Esophagus muscularis mucosa (tissue), 4 donors: ENCODE data around the gene KANK2. TPM values are rescaled to one million over a fixed set of nuclear protein-coding genes. Genes with fewer than 3 reads are reported as not detected.

Experiments used
- DNase-seq: peaks from one replicate; pipeline ENCODE4 v3.0.0-alpha.2; 2017; ENCODE audit errors: extremely low spot score
- H3K27ac ChIP-seq, 4 donors: fragments of 200-600 bp; sonication (generic); replicated peaks in 1 of 4; 1 replicate in 3 of 4; 2 replicates in 1 of 4; pipeline ENCODE4 v1.5.1; 2016 to 2019; ENCODE audit warnings: mild to moderate bottlenecking in 1 of 4
- H3K27me3 ChIP-seq, 4 donors: fragments of 200-600 bp; sonication (generic); one replicate each; pipeline versions ENCODE4 v1.5.1 to v1.6.0; 2016 to 2019
- H3K36me3 ChIP-seq, 4 donors: fragments of 200-600 bp; sonication (generic); one replicate each; pipeline ENCODE4 v1.5.1; 2016 to 2019
- H3K4me1 ChIP-seq, 4 donors: fragments of 200-600 bp; sonication (generic); one replicate each; pipeline ENCODE4 v1.5.1; 2016 to 2019
- H3K4me3 ChIP-seq, 4 donors: fragments of 200-600 bp; sonication (generic); 1 replicate in 2 of 4; 2 replicates in 2 of 4; pipeline ENCODE4 v1.5.1; 2016 to 2019; ENCODE audit warnings: mild to moderate bottlenecking in 4 of 4, moderate library complexity in 1 of 4
- H3K9me3 ChIP-seq, 4 donors: fragments of 200-600 bp; sonication (generic); 1 replicate in 3 of 4; 2 replicates in 1 of 4; pipeline ENCODE4 v1.5.1; 2016 to 2019
- EP300 ChIP-seq: sonication (generic); formaldehyde crosslinking; IDR thresholded peaks from one replicate; pipeline ENCODE4 v1.6.1; 2017; ENCODE audit warnings: antibody characterized with exemption
- POLR2A ChIP-seq: fragments of 450-650 bp; IDR thresholded peaks from one replicate; pipeline ENCODE4 v1.6.1; 2017; ENCODE audit warnings: antibody characterized with exemption, moderate library complexity, mild to moderate bottlenecking, low read depth
- POLR2AphosphoS5 ChIP-seq, 2 donors: sonication (generic); formaldehyde crosslinking; IDR thresholded peaks; one replicate each; pipeline ENCODE4 v1.6.1; 2017; ENCODE audit warnings: antibody characterized with exemption in 2 of 2
- WGBS: methylation state at CpG from one replicate; pipeline ENCODE4 v1.1.5; 2018; 5-methylcytosine and 5-hydroxymethylcytosine counted together
- intact Hi-C: fragments of 100-400 bp; cut with DNase I; formaldehyde crosslinking; loops from one replicate; pipeline ENCODE4 v1.15.1; 2023
- total RNA-seq, 4 donors: library from RNA; depleted of rRNA; stranded (reverse); fragments of >200 nt; gene quantifications; one replicate each; pipeline versions ENCODE4 v1.1.0 to v1.2.1, GENCODE V29; 2016
- TF ChIP-seq, protein P1 (sequence below), 3 experiments: fragments of 200-600 bp in 2 of 3; fragments of 450-650 bp in 1 of 3; sonication (generic) in 2 of 3; IDR thresholded peaks; one replicate each; pipeline ENCODE4 v1.5.1; 2017 to 2019; ENCODE audit warnings: antibody characterized with exemption in 3 of 3, mild to moderate bottlenecking in 2 of 3, moderate library complexity in 1 of 3

Gene KANK2
- total RNA-seq, 4 donors from 2014 or later: 1,125 to 1,746 (median 1,157) TPM

- peak overlapping the region; percentile 82 to 92 (median 92) for H3K27ac ChIP-seq
- TF ChIP-seq, protein P1, sequence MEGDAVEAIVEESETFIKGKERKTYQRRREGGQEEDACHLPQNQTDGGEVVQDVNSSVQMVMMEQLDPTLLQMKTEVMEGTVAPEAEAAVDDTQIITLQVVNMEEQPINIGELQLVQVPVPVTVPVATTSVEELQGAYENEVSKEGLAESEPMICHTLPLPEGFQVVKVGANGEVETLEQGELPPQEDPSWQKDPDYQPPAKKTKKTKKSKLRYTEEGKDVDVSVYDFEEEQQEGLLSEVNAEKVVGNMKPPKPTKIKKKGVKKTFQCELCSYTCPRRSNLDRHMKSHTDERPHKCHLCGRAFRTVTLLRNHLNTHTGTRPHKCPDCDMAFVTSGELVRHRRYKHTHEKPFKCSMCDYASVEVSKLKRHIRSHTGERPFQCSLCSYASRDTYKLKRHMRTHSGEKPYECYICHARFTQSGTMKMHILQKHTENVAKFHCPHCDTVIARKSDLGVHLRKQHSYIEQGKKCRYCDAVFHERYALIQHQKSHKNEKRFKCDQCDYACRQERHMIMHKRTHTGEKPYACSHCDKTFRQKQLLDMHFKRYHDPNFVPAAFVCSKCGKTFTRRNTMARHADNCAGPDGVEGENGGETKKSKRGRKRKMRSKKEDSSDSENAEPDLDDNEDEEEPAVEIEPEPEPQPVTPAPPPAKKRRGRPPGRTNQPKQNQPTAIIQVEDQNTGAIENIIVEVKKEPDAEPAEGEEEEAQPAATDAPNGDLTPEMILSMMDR (IDR thresholded peaks at IDR 0.05): no peak
- TF ChIP-seq POLR2AphosphoS5 (IDR thresholded peaks at IDR 0.05): peak in 1 of 2 donors; percentile 16
- H3K4me3 ChIP-seq: no peak overlapping the region
- intact Hi-C loops: no loop called here
- WGBS: 69% methylated on average over 4 of the region's 5 CpGs
- DNase-seq: no peak
- peaks cover 77 to 100% (median 98%) of the 10 kb centered on the region in 4 donors for H3K36me3 ChIP-seq
- no peaks in the 10 kb centered on the region for H3K27me3 ChIP-seq
- peaks cover 18 to 86% (median 69%) of the 10 kb centered on the region in 4 donors for H3K4me1 ChIP-seq
- H3K9me3 ChIP-seq: no peaks in the 10 kb centered on the region
Observed at GRCh38 chr19:11171144-11171543, 26.2 kb downstream of the KANK2 start.

- Histone ChIP-seq H3K36me3 (peaks cover 67 to 95% (median 93%) of the 10 kb centered on the region in 4 donors), H3K27ac (peak overlapping the region; percentile 82 to 92 (median 92)), H3K9me3 (no peaks in the 10 kb centered on the region), H3K4me1 (peaks cover 28 to 91% (median 80%) of the 10 kb centered on the region in 4 donors), H3K4me3 (no peak overlapping the region), H3K27me3 (no peaks in the 10 kb centered on the region)
- intact Hi-C loops: no loop called here
- no peak for DNase-seq
- TF ChIP-seq POLR2AphosphoS5 (IDR thresholded peaks at IDR 0.05): peak in 1 of 2 donors; percentile 42
- TF ChIP-seq, protein P1 (IDR thresholded peaks at IDR 0.05): no peak
- TF ChIP-seq EP300: no peak
- TF ChIP-seq POLR2A: no peak
- 86% methylated on average over 14 of the region's 31 CpGs for WGBS
Observed at GRCh38 chr19:11169896-11170678, 27.3 kb downstream of the KANK2 start.

DNA sequence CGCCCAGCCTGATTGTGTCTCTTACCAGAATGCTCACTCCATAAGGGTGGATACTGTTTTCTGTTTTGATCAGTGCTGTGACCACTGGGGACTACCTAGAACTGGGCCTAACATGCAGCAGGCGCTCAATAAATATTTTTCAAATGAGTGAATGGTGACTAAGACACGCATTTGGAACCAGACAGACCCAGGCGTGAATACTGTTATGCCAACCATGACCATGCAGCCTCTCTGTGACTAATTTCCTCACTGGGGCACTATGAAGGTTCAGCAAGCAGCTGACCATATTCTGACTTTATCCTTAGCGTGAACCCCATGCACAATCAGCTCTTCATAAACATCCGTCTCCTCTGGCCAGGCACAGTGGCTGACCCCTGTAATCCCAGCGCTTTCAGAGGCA, 28.8 kb downstream of the KANK2 start:
- no peak overlapping the region for H3K4me3 ChIP-seq
- H3K27me3 ChIP-seq: no peaks in the 10 kb centered on the region
- peaks cover 51 to 86% (median 80%) of the 10 kb centered on the region in 4 donors for H3K36me3 ChIP-seq
- H3K4me1 ChIP-seq: peaks cover 43 to 97% (median 95%) of the 10 kb centered on the region in 4 donors
- 43% methylated on average over 7 of the region's 7 CpGs for WGBS
- TF ChIP-seq POLR2AphosphoS5 (IDR thresholded peaks at IDR 0.05): peak in 1 of 2 donors; percentile 61
- no peak for TF ChIP-seq POLR2A
- peak overlapping the region; percentile 82 to 92 (median 92) for H3K27ac ChIP-seq
- DNase-seq: no peak
- H3K9me3 ChIP-seq: no peaks in the 10 kb centered on the region
- intact Hi-C loops: no loop called here

- no peak for DNase-seq
- peaks cover 33 to 67% (median 62%) of the 10 kb centered on the region in 4 donors for H3K36me3 ChIP-seq
- H3K4me3 ChIP-seq: no peak overlapping the region
- H3K27me3 ChIP-seq: no peaks in the 10 kb centered on the region
- 47% methylated on average over 25 of the region's 26 CpGs for WGBS
- intact Hi-C loops: no loop called here
- peaks cover 51 to 96% (median 87%) of the 10 kb centered on the region in 4 donors for H3K4me1 ChIP-seq
- H3K9me3 ChIP-seq: no peaks in the 10 kb centered on the region
- TF ChIP-seq POLR2A (no peak), EP300 (peak; percentile 23), POLR2AphosphoS5 (IDR thresholded peaks at IDR 0.05) (peak; percentile 58 to 76)
- TF ChIP-seq, protein P1 (IDR thresholded peaks at IDR 0.05): no peak
- H3K27ac ChIP-seq: peak overlapping the region; percentile 82 to 92 (median 92)
Observed at GRCh38 chr19:11166281-11167142, 30.8 kb downstream of the KANK2 start.

DNA sequence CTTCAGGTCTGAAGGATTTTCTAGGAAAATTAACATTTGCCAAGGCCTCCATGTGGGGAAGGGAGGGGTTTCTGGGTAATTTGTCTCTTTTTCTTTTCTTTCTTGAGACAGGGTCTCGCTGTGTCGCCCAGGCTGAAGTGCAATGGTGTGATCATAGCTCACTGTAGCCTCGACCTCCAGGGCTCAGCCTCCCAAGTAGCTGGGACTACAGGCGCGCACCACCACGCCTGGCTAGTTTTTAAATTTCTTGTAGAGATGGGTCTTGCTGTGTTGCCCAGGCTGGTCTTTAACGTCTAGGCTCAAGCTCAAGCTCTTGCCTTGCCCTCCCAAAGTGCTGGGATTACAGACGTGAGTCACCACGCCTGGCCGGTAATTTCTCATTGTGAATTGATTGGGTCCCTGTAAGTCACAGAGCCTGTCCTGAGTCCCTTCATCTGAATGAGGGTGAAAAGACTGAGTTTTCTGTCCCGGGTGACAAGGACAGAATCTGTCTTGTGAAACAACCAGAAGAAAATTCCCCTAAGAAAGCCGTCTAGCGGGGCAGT, 31.8 kb downstream of the KANK2 start:
- Histone ChIP-seq H3K4me3 (peak overlapping the region in 2 of 4 donors; percentile 1 to 25), H3K4me1 (peaks cover 48 to 96% (median 84%) of the 10 kb centered on the region in 4 donors), H3K27ac (peak overlapping the region; percentile 82 to 92 (median 92)), H3K27me3 (no peaks in the 10 kb centered on the region), H3K9me3 (no peaks in the 10 kb centered on the region), H3K36me3 (peaks cover 33 to 57% (median 52%) of the 10 kb centered on the region in 4 donors)
- TF ChIP-seq POLR2AphosphoS5 (IDR thresholded peaks at IDR 0.05): no peak
- TF ChIP-seq POLR2A: no peak
- TF ChIP-seq, protein P1 (IDR thresholded peaks at IDR 0.05): no peak
- TF ChIP-seq EP300: no peak
- no peak for DNase-seq
- intact Hi-C loops: no loop called here
- 66% methylated on average over 13 of the region's 13 CpGs for WGBS
